Activated T-helper 1 cell treated with anti-CD3 and anti-CD28 coated beads, Interleukin-12 subunit alpha, Interleukin-12 subunit beta, Interleukin-2, Interleukin-4 antibody, amounts not matched to agents 30 ng/mL and 10 ng/mL and 1 ng/mL, durations not matched to agents 14 hours and 24 hours and 36 hours (primary cell): Measurements from ENCODE around the gene TMED10. TPM values are rescaled to one million over a fixed set of nuclear protein-coding genes. Genes with fewer than 3 reads are reported as not detected.

Source experiments
- DNase-seq: peaks from one replicate; pipeline ENCODE4 v3.0.0; 2021; ENCODE audit warnings: low spot score
- H3K27ac Mint-ChIP-seq: one replicate; pipeline ENCODE4 v1.8.0; 2021; ENCODE audit warnings: mild to moderate bottlenecking, mixed read lengths
- H3K27me3 Mint-ChIP-seq: one replicate; pipeline ENCODE4 v1.8.0; 2022; ENCODE audit warnings: mild to moderate bottlenecking, moderate library complexity, mixed read lengths; ENCODE audit not compliant: insufficient read depth
- H3K36me3 Mint-ChIP-seq: one replicate; pipeline ENCODE4 v1.8.0; 2021; ENCODE audit warnings: low read depth, mixed read lengths
- H3K4me1 Mint-ChIP-seq: one replicate; pipeline ENCODE4 v1.8.0; 2021; ENCODE audit warnings: low read depth, mixed read lengths
- H3K4me3 Mint-ChIP-seq: one replicate; pipeline ENCODE4 v1.8.0; 2021; ENCODE audit warnings: mild to moderate bottlenecking, moderate library complexity, mixed read lengths
- H3K9me3 Mint-ChIP-seq: one replicate; pipeline ENCODE4 v1.8.0; 2021; ENCODE audit warnings: mixed read lengths
- intact Hi-C: fragments of 100-400 bp; cut with micrococcal nuclease; formaldehyde crosslinking; loops from one replicate; pipeline ENCODE4 v1.15.1; 2024
- total RNA-seq: library from RNA; stranded (reverse); gene quantifications from 2 replicates; pipeline ENCODE4 v1.2.3, GENCODE V29; 2022

Gene TMED10
- total RNA-seq, 1 donor from 2014 or later: 195 TPM

GRCh38 chr14:75144944-75145343, 31.5 kb downstream of the TMED10 start:
- intact Hi-C loops: loop anchor here (2.0 kb wide), 1 partner anchor 14 kb away; no protein-coding TSS in a partner anchor
- peak overlapping the region; percentile 25 for H3K4me3 Mint-ChIP-seq
- no peaks in the 10 kb centered on the region for H3K9me3 Mint-ChIP-seq
- peaks cover 62% of the 10 kb centered on the region for H3K4me1 Mint-ChIP-seq
- no peaks in the 10 kb centered on the region for H3K27me3 Mint-ChIP-seq
- no peak for DNase-seq
- H3K27ac Mint-ChIP-seq: peak overlapping the region; percentile 78
- peaks cover 36% of the 10 kb centered on the region for H3K36me3 Mint-ChIP-seq

- Mint-ChIP-seq H3K27me3 (no peaks in the 10 kb centered on the region), H3K9me3 (no peaks in the 10 kb centered on the region), H3K36me3 (peaks cover 33% of the 10 kb centered on the region), H3K4me1 (peaks cover 72% of the 10 kb centered on the region), H3K27ac (no peak overlapping the region), H3K4me3 (no peak overlapping the region)
- DNase-seq: no peak
- intact Hi-C loops: loop anchor here (2.0 kb wide), 1 partner anchor 15 kb away; no protein-coding TSS in a partner anchor
Observed at GRCh38 chr14:75143761-75144527, 32.5 kb downstream of the TMED10 start.

DNA sequence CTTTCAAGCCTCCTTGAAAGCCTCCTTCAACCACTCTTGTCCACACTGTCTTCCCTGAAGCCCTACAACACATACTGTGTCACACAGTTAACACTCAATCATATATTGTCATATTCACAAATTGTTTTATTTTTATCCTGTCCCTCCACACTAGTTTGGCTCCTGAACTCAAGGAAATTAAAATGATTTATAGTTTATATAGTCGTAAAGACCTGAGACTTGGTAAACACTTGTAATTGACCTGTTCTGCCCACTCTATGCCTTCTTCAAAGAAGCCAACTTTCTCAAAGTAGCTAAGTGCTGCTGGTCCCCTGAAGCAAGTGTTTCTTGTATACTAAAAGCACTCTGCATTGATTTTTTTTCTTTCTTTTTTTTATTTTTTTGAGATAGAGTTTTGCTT, 33.9 kb downstream of the TMED10 start:
- Mint-ChIP-seq H3K36me3 (peaks cover 31% of the 10 kb centered on the region), H3K4me1 (peaks cover 71% of the 10 kb centered on the region), H3K27ac (peak overlapping the region; percentile 15), H3K4me3 (no peak overlapping the region), H3K9me3 (no peaks in the 10 kb centered on the region), H3K27me3 (no peaks in the 10 kb centered on the region)
- DNase-seq: no peak
- intact Hi-C loops: no loop called here

DNA sequence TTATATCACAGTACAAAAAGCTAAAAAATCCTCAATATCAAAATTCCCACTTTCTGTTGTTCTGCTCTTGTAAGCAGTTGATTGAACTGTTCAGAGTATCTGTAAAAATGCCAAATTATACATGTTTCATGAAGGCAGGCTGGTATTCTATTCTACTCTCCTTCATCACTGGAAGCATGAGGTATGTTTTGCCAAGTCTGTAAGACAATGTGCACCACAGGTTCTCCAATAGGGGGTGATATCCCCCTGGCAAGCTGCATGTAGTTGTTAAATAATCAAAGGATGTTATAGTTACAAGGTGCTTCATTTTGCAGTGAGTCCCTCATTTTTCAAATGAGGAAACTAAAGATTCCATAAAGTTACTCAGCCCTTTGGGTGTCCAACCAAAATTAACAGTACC, 34.4 kb downstream of the TMED10 start:
- H3K36me3 Mint-ChIP-seq: peaks cover 31% of the 10 kb centered on the region

DNA sequence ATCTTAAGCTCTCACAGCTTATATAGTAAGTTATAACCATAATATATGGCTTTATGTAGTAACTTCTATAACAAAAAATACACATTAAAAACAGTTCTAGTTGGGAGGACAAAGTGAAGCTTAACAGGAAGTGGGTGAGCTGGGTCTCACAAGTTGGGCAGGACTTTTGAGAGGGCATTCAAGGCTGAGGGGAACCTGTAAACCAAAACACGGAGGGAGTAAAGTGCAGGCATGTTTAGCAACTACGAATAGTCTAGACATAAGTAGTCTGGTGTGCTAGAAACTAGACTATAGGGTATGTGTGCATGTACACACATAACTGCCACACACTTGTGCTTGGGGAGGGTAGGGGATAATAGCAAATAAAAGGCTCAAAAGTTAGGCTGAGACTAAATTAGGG, 35.4 kb downstream of the TMED10 start:
- Mint-ChIP-seq H3K4me3 (no peak overlapping the region), H3K27ac (peak overlapping the region; percentile 41), H3K9me3 (no peaks in the 10 kb centered on the region), H3K27me3 (no peaks in the 10 kb centered on the region), H3K36me3 (peaks cover 25% of the 10 kb centered on the region), H3K4me1 (peaks cover 62% of the 10 kb centered on the region)
- no peak for DNase-seq
- intact Hi-C loops: no loop called here

More for the DNA sequence above, 34.4 kb downstream of the TMED10 start:
- no peaks in the 10 kb centered on the region for H3K9me3 Mint-ChIP-seq
- intact Hi-C loops: no loop called here
- H3K27me3 Mint-ChIP-seq: no peaks in the 10 kb centered on the region
- DNase-seq: no peak
- no peak overlapping the region for H3K27ac Mint-ChIP-seq
- H3K4me3 Mint-ChIP-seq: no peak overlapping the region
- H3K4me1 Mint-ChIP-seq: peaks cover 71% of the 10 kb centered on the region

GRCh38 chr14:75140620-75141019, 35.8 kb downstream of the TMED10 start:
- DNase-seq: no peak
- intact Hi-C loops: no loop called here
- peaks cover 27% of the 10 kb centered on the region for H3K36me3 Mint-ChIP-seq
- no peaks in the 10 kb centered on the region for H3K9me3 Mint-ChIP-seq
- no peak overlapping the region for H3K4me3 Mint-ChIP-seq
- peaks cover 60% of the 10 kb centered on the region for H3K4me1 Mint-ChIP-seq
- no peak overlapping the region for H3K27ac Mint-ChIP-seq
- H3K27me3 Mint-ChIP-seq: no peaks in the 10 kb centered on the region

GRCh38 chr14:75139185-75139584, 37.2 kb downstream of the TMED10 start:
- Mint-ChIP-seq H3K27me3 (no peaks in the 10 kb centered on the region), H3K36me3 (peaks cover 27% of the 10 kb centered on the region), H3K4me1 (peaks cover 47% of the 10 kb centered on the region), H3K9me3 (no peaks in the 10 kb centered on the region), H3K27ac (no peak overlapping the region), H3K4me3 (no peak overlapping the region)
- DNase-seq: no peak
- intact Hi-C loops: loop anchor here (2.0 kb wide), 1 partner anchor 38 kb away; the partner anchor contains the start of gene TMED10

GRCh38 chr14:75138492-75138891, 37.9 kb downstream of the TMED10 start:
- DNase-seq: no peak
- Mint-ChIP-seq H3K27ac (peak overlapping the region; percentile 22), H3K4me1 (peaks cover 43% of the 10 kb centered on the region), H3K36me3 (peaks cover 27% of the 10 kb centered on the region), H3K4me3 (no peak overlapping the region), H3K9me3 (no peaks in the 10 kb centered on the region), H3K27me3 (no peaks in the 10 kb centered on the region)
- intact Hi-C loops: loop anchor here (1.0 to 2.0 kb wide), 2 partner anchors 38 to 111 kb away; partner anchors contain the start of gene TMED10

DNA sequence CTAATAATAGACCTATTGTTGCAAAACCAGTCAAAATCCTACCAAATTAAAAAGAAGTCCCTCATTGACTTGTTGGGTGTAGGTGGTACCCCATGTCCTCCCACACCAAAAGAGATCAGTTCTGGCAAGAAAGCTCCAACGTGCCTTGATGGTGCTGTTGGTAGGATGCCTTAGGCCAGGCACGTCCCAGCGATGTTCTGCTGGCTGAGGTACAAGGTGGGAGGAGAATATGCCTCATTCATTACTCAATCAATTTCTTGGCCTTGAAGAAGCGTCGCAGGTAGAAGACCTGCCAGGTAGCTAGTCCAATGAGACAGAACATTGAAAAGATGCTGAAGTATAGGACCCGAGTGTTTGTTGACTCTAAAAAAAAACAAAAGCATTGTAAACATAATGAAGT, 41.8 kb downstream of the TMED10 start:
- no peak overlapping the region for H3K27ac Mint-ChIP-seq
- H3K27me3 Mint-ChIP-seq: no peaks in the 10 kb centered on the region
- H3K4me1 Mint-ChIP-seq: peaks cover 25% of the 10 kb centered on the region
- DNase-seq: no peak
- H3K36me3 Mint-ChIP-seq: peaks cover 31% of the 10 kb centered on the region
- intact Hi-C loops: no loop called here
- H3K4me3 Mint-ChIP-seq: no peak overlapping the region
- no peaks in the 10 kb centered on the region for H3K9me3 Mint-ChIP-seq

- Mint-ChIP-seq H3K4me3 (no peak overlapping the region), H3K9me3 (no peaks in the 10 kb centered on the region), H3K27me3 (no peaks in the 10 kb centered on the region), H3K36me3 (peaks cover 30% of the 10 kb centered on the region), H3K4me1 (peaks cover 18% of the 10 kb centered on the region), H3K27ac (no peak overlapping the region)
- intact Hi-C loops: loop anchor here (2.0 kb wide), 1 partner anchor 353 kb away; no protein-coding TSS in a partner anchor
- no peak for DNase-seq
Observed at GRCh38 chr14:75133597-75133996, 42.8 kb downstream of the TMED10 start.

DNA sequence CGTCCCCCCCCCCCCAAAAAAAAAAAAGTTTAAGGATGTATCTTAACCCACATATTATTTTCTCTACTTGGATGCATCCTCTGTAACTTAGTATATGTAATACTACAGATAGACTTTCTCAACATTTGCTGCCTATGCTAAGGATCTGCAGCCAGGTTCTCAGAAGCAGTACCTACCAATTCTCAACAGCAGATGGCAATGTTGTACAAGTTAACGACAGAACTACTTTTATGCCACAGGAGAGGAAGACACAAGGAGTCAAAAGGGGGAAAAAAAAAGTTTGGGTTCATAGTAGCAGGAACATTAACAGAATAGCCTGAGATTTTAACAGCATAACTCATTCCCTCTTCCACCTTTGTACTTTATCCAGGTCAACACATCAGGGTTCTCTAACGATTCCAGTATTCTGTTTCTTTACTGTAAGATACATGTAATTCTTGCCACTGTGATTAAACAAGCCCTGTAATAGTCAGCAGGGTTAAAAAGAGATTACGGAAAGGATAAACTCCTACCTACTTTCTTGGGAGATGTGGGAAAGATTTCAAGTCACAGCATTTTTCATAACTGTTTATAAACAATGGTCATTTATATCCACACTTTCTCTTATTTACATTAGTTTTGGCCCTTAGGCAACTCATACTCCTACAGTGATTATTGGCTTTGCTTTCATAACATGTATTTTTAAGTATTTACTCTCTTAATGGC, 43.9 kb downstream of the TMED10 start:
- peak; percentile 47 for DNase-seq

GRCh38 chr14:75128596-75128990, 47.8 kb downstream of the TMED10 start:
- Mint-ChIP-seq H3K9me3 (no peaks in the 10 kb centered on the region), H3K36me3 (peaks cover 34% of the 10 kb centered on the region), H3K27me3 (no peaks in the 10 kb centered on the region), H3K4me1 (peaks cover 45% of the 10 kb centered on the region), H3K27ac (peak overlapping the region; percentile 7), H3K4me3 (peak overlapping the region; percentile 93)
- intact Hi-C loops: loop anchor here (5.0 kb wide), 2 partner anchors 366 to 414 kb away; partner anchors contain the start of gene YLPM1
- DNase-seq: no peak

More for the DNA sequence above, 43.9 kb downstream of the TMED10 start:
- intact Hi-C loops: loop anchor here (1.0 to 2.0 kb wide), 4 partner anchors 117 to 354 kb away; no protein-coding TSS in a partner anchor
- Mint-ChIP-seq H3K4me3 (no peak overlapping the region), H3K36me3 (peaks cover 30% of the 10 kb centered on the region), H3K27ac (peak overlapping the region; percentile 4), H3K4me1 (peaks cover 20% of the 10 kb centered on the region), H3K27me3 (no peaks in the 10 kb centered on the region), H3K9me3 (no peaks in the 10 kb centered on the region)
